M059J (cell line): ENCODE results near the gene KIAA1328. TPM values are rescaled to one million over a fixed set of nuclear protein-coding genes. Genes with fewer than 3 reads are reported as not detected.
"Not testable (repeated sequence)": the region's sequence is repeated elsewhere in the genome, so short reads cannot be mapped to it uniquely, and the experiment has no call there.

ENCODE experiments used
- DNase-seq: peaks from one replicate; pipeline ENCODE4 v3.0.0-alpha.2; 2012; ENCODE audit warnings: low read depth
- total RNA-seq: library from RNA; depleted of rRNA; stranded (reverse); fragments of >200 nt; shearing (Covaris generic); gene quantifications from 2 replicates; pipeline ENCODE4 v1.2.3, GENCODE V29; 2014; rRNA removed

Gene KIAA1328
- total RNA-seq = 4.3 and 7.4 TPM in 2 replicates

DNA sequence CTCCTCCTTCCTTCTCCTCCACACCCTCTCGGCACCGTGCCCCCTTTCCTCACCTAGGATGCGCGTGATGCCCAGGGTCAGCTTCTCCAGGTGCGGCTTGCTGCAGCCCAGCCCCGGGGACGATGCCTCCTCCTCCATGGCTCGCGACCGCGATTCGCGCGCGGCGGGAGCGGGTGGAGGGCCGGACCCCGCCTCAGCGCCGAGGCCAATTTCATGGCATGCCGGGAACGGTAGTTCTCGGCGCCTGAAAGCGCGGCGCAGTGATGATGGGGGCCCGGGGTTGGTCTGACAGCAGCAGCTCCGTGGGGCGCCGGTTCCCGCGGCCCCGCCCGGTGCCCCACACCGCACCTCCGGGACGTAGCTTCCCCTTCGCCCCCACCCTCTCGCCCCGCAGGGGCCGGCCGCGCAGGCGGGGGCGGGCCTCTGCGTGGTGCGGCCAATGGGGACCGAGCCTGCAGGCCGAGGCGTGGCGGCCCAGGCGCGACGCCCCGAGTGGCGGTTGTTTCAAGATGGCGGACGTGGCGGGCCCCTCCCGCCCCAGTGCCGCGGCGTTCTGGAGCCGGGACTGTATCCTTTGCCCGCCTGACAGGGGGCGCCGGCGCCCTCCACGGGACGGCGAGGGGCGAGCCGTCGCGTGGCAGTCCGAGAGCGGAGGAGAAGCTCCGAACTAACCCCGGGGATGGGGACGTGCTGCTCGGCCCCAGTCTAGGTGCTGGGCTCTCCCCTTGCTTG lies at the start of gene KIAA1328, which contains the start of gene TPGS2:
KIAA1328 (plus strand) TSS at position 498 of the 732 bp plus-strand sequence; CDS start at position 510, 12 bp downstream.
TPGS2 (minus strand) TSS at position 373 of the 732 bp plus-strand sequence; CDS start at position 138, 235 bp downstream.
- peak; percentile 86 for DNase-seq

DNA sequence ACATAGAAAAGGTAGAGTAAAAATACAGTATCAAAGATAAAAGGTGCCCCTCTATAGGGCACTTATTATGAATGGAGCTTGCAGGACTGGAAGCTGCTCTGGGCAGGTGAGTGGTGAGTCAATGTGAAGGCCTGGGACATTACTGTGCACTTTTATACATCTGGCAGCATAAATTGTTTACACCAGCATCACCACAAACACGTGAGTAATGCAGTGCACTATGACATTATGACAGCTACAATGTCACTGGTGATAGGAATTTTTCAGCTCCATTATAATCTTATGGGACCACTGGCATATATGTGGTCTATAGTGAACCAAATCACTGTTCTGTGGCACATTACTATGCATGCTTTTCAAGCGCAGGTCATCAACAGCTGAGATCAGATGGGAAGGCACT lies 48.2 kb upstream of the KIAA1328 start:
- peak; percentile 84 for DNase-seq

- DNase-seq = no peak
Measured at GRCh38 chr18:36782710-36783109, 46.2 kb upstream of the KIAA1328 start.

- DNase-seq = no peak
Measured at GRCh38 chr18:36783792-36784191, 45.1 kb upstream of the KIAA1328 start.

- DNase-seq = peak; percentile 75
Measured at GRCh38 chr18:36786686-36787085, 42.2 kb upstream of the KIAA1328 start.

DNA sequence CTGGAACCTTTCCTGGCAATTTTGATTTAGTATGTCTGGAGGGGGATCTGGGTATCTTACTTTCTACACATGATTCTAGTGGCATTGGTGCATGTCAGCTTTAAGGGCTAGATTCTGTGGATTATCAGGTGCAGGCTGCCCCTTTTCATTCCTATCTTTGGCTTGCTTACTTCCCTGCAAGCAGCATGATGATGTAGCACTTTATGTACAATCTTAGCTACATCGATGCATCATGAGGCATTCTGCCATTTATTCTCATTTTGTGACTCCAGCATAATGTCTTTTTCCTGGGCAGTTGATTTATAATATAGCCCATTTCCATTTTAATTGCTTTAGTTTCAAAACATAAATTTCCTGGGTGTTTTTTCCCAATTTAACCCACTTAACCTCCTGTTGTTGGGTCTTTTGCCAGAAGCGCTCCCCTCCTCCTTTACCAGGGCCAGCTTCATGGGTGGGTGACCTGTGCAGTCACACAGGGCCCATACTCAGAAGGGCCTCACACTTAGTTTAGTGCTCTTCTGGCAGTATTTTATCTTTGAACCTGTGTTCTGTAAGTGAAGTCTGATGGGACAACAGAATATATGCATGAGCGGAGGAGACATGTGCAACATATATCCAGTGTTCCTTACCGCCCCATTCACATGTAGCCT lies 36.2 kb upstream of the KIAA1328 start:
- no peak for DNase-seq

- DNase-seq = no peak
Measured at GRCh38 chr18:36798738-36799473, 30.0 kb upstream of the KIAA1328 start.

DNA sequence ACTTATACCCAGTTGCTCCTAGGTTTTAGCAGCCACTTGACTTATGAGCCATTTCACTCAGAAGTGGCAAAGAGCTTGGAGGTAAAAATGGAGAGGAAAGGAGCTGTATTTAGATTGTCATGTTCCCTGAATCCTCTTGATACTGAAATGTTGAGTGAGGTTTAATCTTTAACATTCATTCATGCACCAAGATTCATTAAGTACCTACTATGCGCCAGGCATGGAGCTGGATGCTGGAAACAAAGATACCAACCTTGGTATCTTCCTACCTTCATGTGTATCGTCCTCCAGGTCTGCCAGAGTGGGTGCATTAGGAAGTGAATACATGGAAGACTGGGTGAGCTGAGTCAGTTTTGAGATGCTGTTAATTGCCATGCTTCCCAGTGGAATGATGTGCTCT lies 23.8 kb upstream of the KIAA1328 start:
- no peak for DNase-seq

DNA sequence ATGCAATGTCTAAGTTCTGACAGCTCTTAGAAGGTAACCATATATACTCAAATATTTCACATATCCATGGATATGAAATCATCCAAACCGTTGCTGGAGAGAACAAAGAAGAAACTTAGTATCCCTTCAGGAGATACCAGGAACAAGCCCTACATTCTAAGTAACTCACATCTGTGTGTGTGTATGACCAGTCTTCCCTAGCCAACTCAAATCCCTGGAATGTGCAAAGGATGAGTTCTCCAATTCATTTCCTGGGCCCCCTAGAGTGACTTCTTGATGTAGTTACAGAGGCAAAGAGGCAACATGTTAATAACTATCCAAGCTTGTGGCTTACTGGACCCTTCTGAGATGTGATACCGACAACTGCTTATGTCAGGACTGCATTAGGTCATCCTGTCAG lies 20.2 kb upstream of the KIAA1328 start:
- no peak for DNase-seq

DNA sequence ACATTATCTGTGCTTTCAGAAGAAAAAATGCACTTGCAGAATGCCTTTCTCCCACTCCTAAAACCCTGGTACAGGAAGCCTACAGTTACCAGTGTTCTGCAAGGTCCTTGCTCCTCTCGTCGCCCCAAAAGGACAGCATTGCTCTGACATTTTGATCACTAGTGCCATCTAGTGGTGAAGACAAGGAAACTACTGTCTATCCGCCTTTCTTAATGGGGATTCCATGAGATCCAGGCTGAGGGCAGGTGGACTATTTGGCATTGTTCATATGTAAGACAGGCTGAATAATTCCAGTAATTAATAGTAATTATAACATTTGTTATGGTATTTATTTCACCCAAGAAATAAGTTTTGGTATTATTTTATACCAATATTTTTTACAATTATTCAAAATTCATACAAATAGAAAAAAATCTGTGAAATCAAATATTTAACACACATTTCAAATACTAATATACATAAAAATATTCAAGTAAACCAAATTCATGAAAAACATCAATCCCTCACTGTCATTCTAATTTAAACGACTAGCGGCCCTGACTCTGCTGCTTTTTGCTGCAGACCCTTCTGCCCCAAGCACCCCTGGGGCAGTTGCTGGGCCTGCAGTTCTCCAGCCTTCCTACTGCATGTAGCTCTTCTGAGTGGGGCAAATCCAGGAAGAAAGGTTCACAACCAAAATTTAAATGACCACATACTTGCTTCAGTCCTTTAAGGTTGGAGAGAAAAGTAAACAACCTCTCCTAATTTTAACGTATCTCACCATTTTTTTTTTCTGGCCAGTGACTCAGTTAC lies 19.1 kb upstream of the KIAA1328 start:
- peak; percentile 73 for DNase-seq

DNA sequence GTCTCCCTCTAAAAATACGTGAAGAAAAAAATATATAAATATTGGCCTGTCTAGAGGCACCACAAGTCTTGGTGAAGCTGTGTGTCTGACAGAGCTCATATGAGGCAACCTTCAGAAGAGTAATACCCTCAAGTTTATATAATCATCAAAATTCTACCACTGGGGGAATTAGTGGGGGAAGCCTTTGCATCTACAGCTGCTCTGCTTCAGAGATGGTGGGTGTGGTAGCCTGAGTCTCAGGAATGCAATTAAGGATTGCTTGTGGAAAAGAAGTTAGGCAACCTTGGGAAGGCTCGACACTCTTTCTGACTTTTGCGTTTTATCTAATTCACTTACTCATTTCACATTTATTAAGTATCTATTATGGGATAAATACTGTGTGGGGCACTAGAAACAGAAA lies 17.5 kb upstream of the KIAA1328 start:
- DNase-seq = no peak

- DNase-seq = no peak
Measured at GRCh38 chr18:36811955-36812354, 17.0 kb upstream of the KIAA1328 start.

- no peak for DNase-seq
Measured at GRCh38 chr18:36812678-36813077, 16.2 kb upstream of the KIAA1328 start.

DNA sequence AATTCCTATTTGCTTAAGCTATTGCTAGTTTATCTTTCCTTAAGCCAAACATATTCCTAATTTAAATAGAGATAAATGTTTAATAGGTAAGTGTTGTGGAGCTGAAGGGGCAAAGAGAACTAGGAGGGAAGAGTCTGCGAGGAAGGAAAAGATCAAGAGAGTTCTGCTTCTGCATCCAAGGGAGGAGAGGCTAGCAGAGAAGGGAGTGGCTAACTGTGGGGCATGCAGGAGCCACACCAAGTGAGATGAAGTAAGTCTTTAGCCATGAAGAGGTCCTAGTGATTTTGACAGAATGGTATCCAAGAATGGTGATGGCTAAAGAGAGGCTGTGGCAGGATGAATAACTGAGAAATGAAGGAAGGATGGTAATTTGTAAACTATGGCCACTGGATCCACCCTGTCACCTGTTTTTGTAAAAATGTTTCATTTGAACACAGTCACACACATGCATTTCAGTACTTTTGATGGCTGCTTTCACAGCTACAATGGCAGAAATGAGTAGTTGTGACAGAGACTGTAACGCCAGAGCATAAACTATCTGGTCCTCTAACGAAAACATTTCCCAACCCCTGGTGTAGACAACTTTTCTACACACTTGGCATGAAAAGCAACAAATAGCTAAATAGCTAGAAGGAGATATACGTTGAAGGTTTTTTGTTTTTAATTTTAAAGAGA lies 15.7 kb upstream of the KIAA1328 start:
- no peak for DNase-seq

- no peak for DNase-seq
Measured at GRCh38 chr18:36813824-36814223, 15.1 kb upstream of the KIAA1328 start.

GRCh38 chr18:36814994-36815393 lies 13.9 kb upstream of the KIAA1328 start:
- no peak for DNase-seq

- DNase-seq = not testable (repeated sequence)
Measured at GRCh38 chr18:36816096-36816495, 12.8 kb upstream of the KIAA1328 start.

GRCh38 chr18:36817039-36817438 lies 11.9 kb upstream of the KIAA1328 start:
- no peak for DNase-seq

DNA sequence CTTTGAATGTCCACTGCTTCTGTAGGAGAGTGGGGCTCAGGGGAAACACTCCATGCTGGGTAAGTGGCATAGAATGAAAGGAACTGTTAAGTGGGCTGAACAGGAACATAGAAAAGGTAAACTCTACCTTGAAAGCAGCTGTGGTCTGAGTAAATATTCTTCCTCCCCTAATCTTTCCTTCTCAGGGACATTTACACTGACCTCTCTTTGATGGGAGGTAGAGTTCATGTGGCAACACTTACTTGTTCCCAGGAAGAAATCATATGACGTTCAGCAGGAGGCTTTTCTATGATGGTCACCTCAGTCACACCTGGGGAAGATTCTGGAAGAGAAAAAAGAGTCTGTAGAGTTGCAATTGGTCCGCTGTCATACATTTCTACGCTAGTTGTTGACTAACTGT lies 10.3 kb upstream of the KIAA1328 start:
- no peak for DNase-seq

GRCh38 chr18:36819621-36820020 lies 9.3 kb upstream of the KIAA1328 start:
- DNase-seq = no peak

DNA sequence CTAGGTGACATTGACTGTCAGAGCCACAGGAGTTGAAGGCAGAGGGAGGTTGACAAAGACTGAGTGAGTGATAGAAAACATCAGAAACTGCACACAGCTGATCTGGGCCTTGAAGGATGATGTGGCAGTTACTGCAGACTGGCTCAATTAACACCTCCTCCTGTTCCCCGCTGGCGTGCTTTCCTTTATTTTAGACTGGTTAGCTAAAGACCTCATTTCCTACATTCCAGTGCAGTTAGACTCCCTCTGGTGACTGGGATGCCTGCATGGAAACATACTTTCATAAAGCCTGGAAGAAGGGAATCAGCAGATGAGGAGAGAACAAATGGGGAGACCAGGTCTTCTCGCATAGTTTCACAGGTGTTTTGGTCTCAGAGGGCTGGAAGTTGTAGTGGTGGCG lies 7.2 kb upstream of the KIAA1328 start:
- DNase-seq = no peak
